IMR-90 (cell line): ENCODE measurements around the gene MERTK. TPM values are rescaled to one million over a fixed set of nuclear protein-coding genes. Genes with fewer than 3 reads are reported as not detected.

Experiments used
- ATAC-seq: fragments of 200-7000 bp; cut with Tn5 transposase; 2 replicates; pipeline ENCODE4 v1.9.1; 2020; ENCODE audit warnings: low read depth, mild to moderate bottlenecking, moderate library complexity
- BruUV-seq: library from RNA; stranded (reverse); fragments of 400-500 nt; replicated peaks from 2 replicates; lab custom pipeline; 2021; lab: Mats Ljungman, UMichigan
- CTCF ChIA-PET: fragments of 300-600 bp; formaldehyde crosslinking; extraction: SDS; loops from one replicate; lab custom pipeline; 2021; ENCODE audit warnings: antibody characterized with exemption; lab: Yijun Ruan, JAX
- POLR2A ChIA-PET: fragments of 300-600 bp; sonication (Branson Sonifier 250); formaldehyde crosslinking; loops from one replicate; lab custom pipeline; 2022; ENCODE audit warnings: antibody characterized with exemption; ENCODE audit not compliant: unreplicated experiment; lab: Charles Lee
- DNase-seq: peaks from one replicate; pipeline ENCODE4 v3.0.0; 2013
- H2AFZ ChIP-seq: replicated peaks from 2 replicates; pipeline ENCODE3; 2013; ENCODE audit warnings: low read length, mild to moderate bottlenecking; ENCODE audit not compliant: poor library complexity
- H2AK5ac ChIP-seq: 2 replicates; pipeline ENCODE4 v1.6.1; 2013; ENCODE audit warnings: low read depth, low read length, inconsistent platforms
- H2AK9ac ChIP-seq: replicated peaks from 2 replicates; pipeline ENCODE3; 2013; ENCODE audit warnings: mild to moderate bottlenecking, low read depth, low read length, moderate library complexity; ENCODE audit not compliant: poor library complexity
- H2BK120ac ChIP-seq: 2 replicates; pipeline ENCODE4 v1.6.1; 2013; ENCODE audit warnings: low read depth, low read length, inconsistent platforms
- H2BK15ac ChIP-seq: 3 replicates; pipeline ENCODE4 v1.6.1; 2013; ENCODE audit warnings: low read depth, low read length, inconsistent platforms
- H2BK20ac ChIP-seq: 2 replicates; pipeline ENCODE4 v1.6.1; 2013; ENCODE audit warnings: low read depth, mild to moderate bottlenecking, inconsistent platforms, low read length, moderate library complexity
- H2BK5ac ChIP-seq: 2 replicates; pipeline ENCODE4 v1.6.1; 2013; ENCODE audit warnings: mild to moderate bottlenecking, low read depth, low read length, inconsistent platforms; ENCODE audit not compliant: poor library complexity, severe bottlenecking
- H3K14ac ChIP-seq: replicated peaks from 2 replicates; pipeline ENCODE4 v1.6.1; 2013; ENCODE audit warnings: low read depth, low read length, inconsistent platforms
- H3K18ac ChIP-seq: 2 replicates; pipeline ENCODE4 v1.6.1; 2013; ENCODE audit warnings: low read depth, low read length, control low read depth
- H3K23ac ChIP-seq: 2 replicates; pipeline ENCODE4 v1.6.1; 2013; ENCODE audit warnings: low read depth, low read length, inconsistent platforms
- H3K27ac ChIP-seq: 2 replicates; pipeline ENCODE4 v1.5.1; 2013; ENCODE audit warnings: mild to moderate bottlenecking, control low read depth, low read length; ENCODE audit not compliant: insufficient read depth
- H3K27me3 ChIP-seq: 2 replicates; pipeline ENCODE4 v1.6.1; 2013; ENCODE audit warnings: low read length; ENCODE audit not compliant: control insufficient read depth, insufficient read depth
- H3K36me3 ChIP-seq: 2 replicates; pipeline ENCODE4 v1.6.1; 2013; ENCODE audit warnings: low read length, mixed read lengths; ENCODE audit not compliant: control insufficient read depth, insufficient read depth
- H3K4ac ChIP-seq: 2 replicates; pipeline ENCODE4 v1.6.1; 2013; ENCODE audit warnings: low read depth, low read length, inconsistent platforms
- H3K4me1 ChIP-seq: 2 replicates; pipeline ENCODE4 v1.6.1; 2013; ENCODE audit warnings: low read length, mixed read lengths; ENCODE audit not compliant: control insufficient read depth, insufficient read depth
- H3K4me2 ChIP-seq: 2 replicates; pipeline ENCODE4 v1.6.1; 2013; ENCODE audit warnings: low read depth, mild to moderate bottlenecking, control low read depth, low read length, moderate library complexity
- H3K4me3 ChIP-seq: 2 replicates; pipeline ENCODE4 v1.5.1; 2013; ENCODE audit warnings: low read depth, mild to moderate bottlenecking, control low read depth, low read length, moderate library complexity; ENCODE audit not compliant: insufficient read depth
- H3K56ac ChIP-seq: 2 replicates; pipeline ENCODE4 v1.6.1; 2013; ENCODE audit warnings: low read length, inconsistent platforms; ENCODE audit not compliant: insufficient read depth; ENCODE audit errors: extremely low read depth
- H3K79me1 ChIP-seq, 2 experiments: 2 replicates each; pipeline ENCODE4 v1.6.1; 2013; ENCODE audit warnings: low read length in 2 of 2, inconsistent platforms in 1 of 2, low read depth in 1 of 2
- H3K9ac ChIP-seq: 2 replicates; pipeline ENCODE4 v1.6.1; 2013; ENCODE audit warnings: low read depth, low read length, control low read depth
- H3K9me1 ChIP-seq: 2 replicates; pipeline ENCODE4 v1.6.1; 2013; ENCODE audit warnings: low read length, inconsistent platforms; ENCODE audit not compliant: insufficient read depth
- H3K9me3 ChIP-seq: 2 replicates; pipeline ENCODE4 v1.6.1; 2013; ENCODE audit warnings: low read length; ENCODE audit not compliant: control insufficient read depth, insufficient read depth
- H4K20me1 ChIP-seq: 2 replicates; pipeline ENCODE4 v1.6.1; 2013; ENCODE audit warnings: low read length, inconsistent platforms; ENCODE audit not compliant: insufficient read depth
- H4K5ac ChIP-seq: 2 replicates; pipeline ENCODE4 v1.6.1; 2013; ENCODE audit warnings: mild to moderate bottlenecking, low read depth, low read length, control low read depth
- H4K8ac ChIP-seq, 2 experiments: 2 replicates each; pipeline ENCODE4 v1.6.1; 2013; ENCODE audit warnings: low read depth in 2 of 2, low read length in 2 of 2, control low read depth in 1 of 2, inconsistent platforms in 1 of 2
- H4K91ac ChIP-seq: 2 replicates; pipeline ENCODE4 v1.6.1; 2013; ENCODE audit warnings: low read depth, low read length, inconsistent platforms; ENCODE audit not compliant: insufficient read depth
- BHLHE40 ChIP-seq: fragments of 150-350 bp; IDR thresholded peaks from 2 replicates; pipeline ENCODE4 v1.6.1; 2016; ENCODE audit warnings: mild to moderate bottlenecking, low read depth, low read length
- CEBPB ChIP-seq: IDR thresholded peaks from 2 replicates; pipeline ENCODE4 v1.6.1; 2012; ENCODE audit warnings: low read depth, low read length, improper control_type of control experiment
- CHD1 ChIP-seq: IDR thresholded peaks from 2 replicates; pipeline ENCODE4 v1.6.1; 2012; ENCODE audit warnings: low read depth, low read length, improper control_type of control experiment
- FOS ChIP-seq: fragments of 150-350 bp; IDR thresholded peaks from 2 replicates; pipeline ENCODE4 v1.6.1; 2016; ENCODE audit warnings: low read depth, low read length
- MAFK ChIP-seq: IDR thresholded peaks from 2 replicates; pipeline ENCODE4 v1.6.1; 2012; ENCODE audit warnings: low read depth, low read length, improper control_type of control experiment
- MAZ ChIP-seq: IDR thresholded peaks from 2 replicates; pipeline ENCODE4 v1.6.1; 2012; ENCODE audit warnings: low read depth, mild to moderate bottlenecking, low read length, improper control_type of control experiment, moderate library complexity, borderline replicate concordance
- MXI1 ChIP-seq: IDR thresholded peaks from 2 replicates; pipeline ENCODE4 v1.6.1; 2012; ENCODE audit warnings: low read depth, mild to moderate bottlenecking, low read length, moderate library complexity, borderline replicate concordance
- NFE2L2 ChIP-seq: fragments of 150-350 bp; IDR thresholded peaks from 2 replicates; pipeline ENCODE4 v1.6.1; 2016; ENCODE audit warnings: low read depth, mild to moderate bottlenecking, low read length
- POLR2A ChIP-seq: IDR thresholded peaks from 2 replicates; pipeline ENCODE4 v1.6.1; 2012; ENCODE audit warnings: mild to moderate bottlenecking, low read depth, low read length
- RAD21 ChIP-seq: IDR thresholded peaks from 2 replicates; pipeline ENCODE4 v1.6.1; 2012; ENCODE audit warnings: low read length, improper control_type of control experiment
- RCOR1 ChIP-seq: IDR thresholded peaks from 2 replicates; pipeline ENCODE4 v1.6.1; 2012; ENCODE audit warnings: mild to moderate bottlenecking, low read length, improper control_type of control experiment; ENCODE audit not compliant: insufficient replicate concordance
- RFX5 ChIP-seq: IDR thresholded peaks from 2 replicates; pipeline ENCODE4 v1.8.0; 2012; ENCODE audit warnings: low read depth, mild to moderate bottlenecking, low read length, moderate library complexity
- SMC3 ChIP-seq: fragments of 150-350 bp; IDR thresholded peaks from 2 replicates; pipeline ENCODE4 v1.6.1; 2016; ENCODE audit warnings: low read depth, mild to moderate bottlenecking, antibody characterized with exemption, low read length, moderate library complexity
- USF2 ChIP-seq: fragments of 150-350 bp; IDR thresholded peaks from 2 replicates; pipeline ENCODE4 v1.6.1; 2017; ENCODE audit warnings: mild to moderate bottlenecking, antibody characterized with exemption, low read length, low read depth
- dilution Hi-C: fragments of 300-500 bp; cut with HindIII; formaldehyde crosslinking; loops from one replicate; pipeline ENCODE4 v1.14.3; 2018; ENCODE audit warnings: low sequenced_read_pairs; ENCODE audit not compliant: unreplicated experiment
- in situ Hi-C: fragments of 300-500 bp; cut with MboI; formaldehyde crosslinking; loops from 3 replicates; pipeline ENCODE4 v1.14.3; 2019; ENCODE audit warnings: low sequenced_read_pairs, inconsistent platforms, mixed read lengths
- intact Hi-C: fragments of 100-400 bp; cut with micrococcal nuclease; formaldehyde crosslinking; loops from 2 replicates; pipeline ENCODE4 v1.10.0; 2022
- polyA plus RNA-seq, 3 experiments: library from polyadenylated mRNA; depleted of rRNA; stranded (reverse); fragments of >200 nt; gene quantifications; 2 replicates each; pipeline ENCODE4 v1.2.3, GENCODE V29; 2012; ENCODE audit warnings: low replicate concordance in 1 of 3
- total RNA-seq: library from RNA; depleted of rRNA; stranded (reverse); fragments of >200 nt; gene quantifications from 2 replicates; pipeline ENCODE4 v1.2.3, GENCODE V29; 2012
- TF ChIP-seq, protein P1 (sequence below): conservative IDR thresholded peaks from 2 replicates; pipeline ENCODE4 v1.5.1; 2012; ENCODE audit warnings: mild to moderate bottlenecking, low read depth, low read length, improper control_type of control experiment
- TF ChIP-seq, protein P2 (sequence below): fragments of 150-350 bp; IDR thresholded peaks from 2 replicates; pipeline ENCODE4 v1.6.1; 2016; ENCODE audit warnings: low read depth, mild to moderate bottlenecking, low read length, moderate library complexity, borderline replicate concordance

MERTK gene
- total and polyA plus RNA-seq, 2 of the 4 experiments (the other 2 are of a cell fraction) = 0.36 to 0.62 TPM

DNA sequence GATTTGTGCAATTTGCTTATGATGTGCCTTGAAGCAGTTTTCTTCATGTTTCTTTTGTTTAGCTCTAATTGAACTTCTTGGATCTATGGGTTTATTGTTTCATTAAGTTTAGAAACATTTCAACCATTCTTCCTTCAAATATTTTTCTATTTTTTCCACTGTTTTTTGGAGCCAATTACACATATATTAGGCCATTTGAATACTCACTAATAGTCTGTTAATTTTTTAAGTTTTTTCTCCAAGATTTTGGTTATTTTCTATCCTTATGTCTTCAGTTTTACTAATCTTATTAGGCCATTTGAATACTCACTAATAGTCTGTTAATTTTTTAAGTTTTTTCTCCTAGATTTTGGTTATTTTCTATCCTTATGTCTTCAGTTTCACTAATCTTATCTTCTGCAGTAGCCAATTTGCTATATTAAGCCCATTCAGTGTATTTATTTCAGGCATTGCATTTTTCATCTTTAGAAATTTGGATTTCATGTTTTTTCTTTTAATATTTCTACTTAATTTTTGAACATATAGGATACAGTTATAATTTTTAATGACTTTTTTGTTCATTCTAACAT lies 147.1 kb downstream of the MERTK start:
- no peak overlapping the region for H2AK5ac ChIP-seq
- dilution Hi-C loops (no loop called here), in situ Hi-C loops (loop anchor here (5.0 kb wide), 1 partner anchor 153 kb away; no protein-coding TSS in a partner anchor), intact Hi-C loops (no loop called here)
- H3K18ac ChIP-seq = no peak overlapping the region
- no peak overlapping the region for H2BK15ac ChIP-seq
- no peak for DNase-seq
- H3K79me1 ChIP-seq = no peaks in the 10 kb centered on the region
- H3K9me1 ChIP-seq = no peaks in the 10 kb centered on the region
- BruUV-seq = no TSS peak
- H2AK9ac ChIP-seq = no peak overlapping the region
- no peak overlapping the region for H3K9ac ChIP-seq
- no peak overlapping the region for H3K56ac ChIP-seq
- no peak for TF ChIP-seq RAD21
- TF ChIP-seq RFX5 = no peak
- TF ChIP-seq NFE2L2 = no peak
- no peak for TF ChIP-seq FOS
- no peak for TF ChIP-seq MAFK
- TF ChIP-seq USF2 = no peak
- no peak for TF ChIP-seq SMC3
- no peak for TF ChIP-seq MXI1
- TF ChIP-seq CEBPB = no peak
- no peak for TF ChIP-seq RCOR1
- TF ChIP-seq, protein P1, sequence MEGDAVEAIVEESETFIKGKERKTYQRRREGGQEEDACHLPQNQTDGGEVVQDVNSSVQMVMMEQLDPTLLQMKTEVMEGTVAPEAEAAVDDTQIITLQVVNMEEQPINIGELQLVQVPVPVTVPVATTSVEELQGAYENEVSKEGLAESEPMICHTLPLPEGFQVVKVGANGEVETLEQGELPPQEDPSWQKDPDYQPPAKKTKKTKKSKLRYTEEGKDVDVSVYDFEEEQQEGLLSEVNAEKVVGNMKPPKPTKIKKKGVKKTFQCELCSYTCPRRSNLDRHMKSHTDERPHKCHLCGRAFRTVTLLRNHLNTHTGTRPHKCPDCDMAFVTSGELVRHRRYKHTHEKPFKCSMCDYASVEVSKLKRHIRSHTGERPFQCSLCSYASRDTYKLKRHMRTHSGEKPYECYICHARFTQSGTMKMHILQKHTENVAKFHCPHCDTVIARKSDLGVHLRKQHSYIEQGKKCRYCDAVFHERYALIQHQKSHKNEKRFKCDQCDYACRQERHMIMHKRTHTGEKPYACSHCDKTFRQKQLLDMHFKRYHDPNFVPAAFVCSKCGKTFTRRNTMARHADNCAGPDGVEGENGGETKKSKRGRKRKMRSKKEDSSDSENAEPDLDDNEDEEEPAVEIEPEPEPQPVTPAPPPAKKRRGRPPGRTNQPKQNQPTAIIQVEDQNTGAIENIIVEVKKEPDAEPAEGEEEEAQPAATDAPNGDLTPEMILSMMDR = no peak
- TF ChIP-seq, protein P2, sequence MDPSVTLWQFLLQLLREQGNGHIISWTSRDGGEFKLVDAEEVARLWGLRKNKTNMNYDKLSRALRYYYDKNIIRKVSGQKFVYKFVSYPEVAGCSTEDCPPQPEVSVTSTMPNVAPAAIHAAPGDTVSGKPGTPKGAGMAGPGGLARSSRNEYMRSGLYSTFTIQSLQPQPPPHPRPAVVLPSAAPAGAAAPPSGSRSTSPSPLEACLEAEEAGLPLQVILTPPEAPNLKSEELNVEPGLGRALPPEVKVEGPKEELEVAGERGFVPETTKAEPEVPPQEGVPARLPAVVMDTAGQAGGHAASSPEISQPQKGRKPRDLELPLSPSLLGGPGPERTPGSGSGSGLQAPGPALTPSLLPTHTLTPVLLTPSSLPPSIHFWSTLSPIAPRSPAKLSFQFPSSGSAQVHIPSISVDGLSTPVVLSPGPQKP = no peak
- TF ChIP-seq BHLHE40 = no peak
- TF ChIP-seq CHD1 = no peak
- no peak for TF ChIP-seq POLR2A
- no peak for TF ChIP-seq MAZ
- no peak overlapping the region for H3K4ac ChIP-seq
- no peaks in the 10 kb centered on the region for H3K4me1 ChIP-seq
- no peaks in the 10 kb centered on the region for H3K27me3 ChIP-seq
- no peaks in the 10 kb centered on the region for H4K20me1 ChIP-seq
- H2BK20ac ChIP-seq = no peak overlapping the region
- no peak overlapping the region for H3K23ac ChIP-seq
- POLR2A ChIA-PET = no interaction called here
- no peak overlapping the region for H4K91ac ChIP-seq
- no peak overlapping the region for H2BK120ac ChIP-seq
- no peak overlapping the region for H3K14ac ChIP-seq
- H3K27ac ChIP-seq = no peak overlapping the region
- no peaks in the 10 kb centered on the region for H3K36me3 ChIP-seq
- H4K5ac ChIP-seq = no peak overlapping the region
- H2AFZ ChIP-seq = no peak overlapping the region
- no peak overlapping the region for H3K4me3 ChIP-seq
- H4K8ac ChIP-seq = no peak overlapping the region
- CTCF ChIA-PET = no interaction called here
- H2BK5ac ChIP-seq = no peak overlapping the region
- peaks cover 14% of the 10 kb centered on the region for H3K9me3 ChIP-seq
- ATAC-seq = no peak
- no peak overlapping the region for H3K4me2 ChIP-seq
